ENCODE results near the gene ARGLU1. TPM values are rescaled to one million over a fixed set of nuclear protein-coding genes. Genes with fewer than 3 reads are reported as not detected.
A peak's percentile ranks its signal among the peaks of the same experiment; 100 is the strongest.

Gene ARGLU1
- total RNA-seq, 4 donors from 2014 or later, result 10.0 to 41.1 (median 12.9) TPM

- no peak for TF ChIP-seq POLR2A (IDR thresholded peaks at IDR 0.05)
- no peak for TF ChIP-seq CTCF (IDR thresholded peaks at IDR 0.05 in 4 of 5, conservative IDR thresholded peaks at IDR 0.05 in 1 of 5)
- Histone ChIP-seq H3K27ac (no peak overlapping the region), H3K9me3 (no peaks in the 10 kb centered on the region), H3K4me1 (peaks cover 20 to 30% of the 10 kb centered on the region in 2 donors), H3K36me3 (no peaks in the 10 kb centered on the region), H3K27me3 (no peaks in the 10 kb centered on the region), H3K4me3 (no peak overlapping the region)
- no peak for ATAC-seq
- peak; percentile 19 to 40 for DNase-seq
- in situ Hi-C loops (cut with MboI; ENCODE audit: low sequenced_read_pairs in 4 of 4) (loop anchor here in 1 of 4 donors (25.0 kb wide), 1 partner anchor 1642 kb away; the partner anchor contains the start of genes ABHD13 and LIG4), intact Hi-C loops (cut with DNase I; ENCODE audit: low total_unique reads) (no loop called here)
Observed at GRCh38 chr13:106570299-106570852, 2.4 kb upstream of the ARGLU1 start.

- ATAC-seq, result no peak
- intact Hi-C loops (cut with DNase I; ENCODE audit: low total_unique reads), result loop anchor here (10.0 kb wide), 1 partner anchor 345 kb away; no protein-coding TSS in a partner anchor
- no peaks in the 10 kb centered on the region for H3K9me3 ChIP-seq
- in situ Hi-C loops (cut with MboI; ENCODE audit: low sequenced_read_pairs in 4 of 4), result loop anchor here in 1 of 4 donors (25.0 kb wide), 1 partner anchor 1643 kb away; the partner anchor contains the start of genes ABHD13 and LIG4
- H3K36me3 ChIP-seq, result no peaks in the 10 kb centered on the region
- no peak for TF ChIP-seq CTCF (IDR thresholded peaks at IDR 0.05 in 4 of 5, conservative IDR thresholded peaks at IDR 0.05 in 1 of 5)
- peaks cover 29 to 39% of the 10 kb centered on the region in 2 donors for H3K4me1 ChIP-seq
- H3K27ac ChIP-seq, result no peak overlapping the region
- H3K27me3 ChIP-seq, result no peaks in the 10 kb centered on the region
- no peak overlapping the region for H3K4me3 ChIP-seq
- no peak for DNase-seq
Observed at GRCh38 chr13:106569233-106570095, 1.5 kb upstream of the ARGLU1 start.

- H3K9me3 ChIP-seq, result no peaks in the 10 kb centered on the region
- peak overlapping the region; percentile 92 to 98 (median 97) for H3K4me3 ChIP-seq
- H3K36me3 ChIP-seq, result no peaks in the 10 kb centered on the region
- no peaks in the 10 kb centered on the region for H3K27me3 ChIP-seq
- TF ChIP-seq CTCF (IDR thresholded peaks at IDR 0.05 in 4 of 5, conservative IDR thresholded peaks at IDR 0.05 in 1 of 5), result no peak
- no peak for TF ChIP-seq POLR2A (IDR thresholded peaks at IDR 0.05)
- ATAC-seq, result peak in 1 of 2 donors; percentile 0
- peaks cover 39 to 43% of the 10 kb centered on the region in 2 donors for H3K4me1 ChIP-seq
- DNase-seq, result no peak
- in situ Hi-C loops (cut with MboI; ENCODE audit: low sequenced_read_pairs in 4 of 4) (loop anchor here in 1 of 4 donors (25.0 kb wide), 1 partner anchor 1644 kb away; the partner anchor contains the start of genes ABHD13 and LIG4), intact Hi-C loops (cut with DNase I; ENCODE audit: low total_unique reads) (loop anchor here (10.0 kb wide), 1 partner anchor 346 kb away; no protein-coding TSS in a partner anchor)
- H3K27ac ChIP-seq, result peak overlapping the region; percentile 92 to 98 (median 94)
Observed at GRCh38 chr13:106568299-106569003, 514 bp upstream of the ARGLU1 start.

DNA sequence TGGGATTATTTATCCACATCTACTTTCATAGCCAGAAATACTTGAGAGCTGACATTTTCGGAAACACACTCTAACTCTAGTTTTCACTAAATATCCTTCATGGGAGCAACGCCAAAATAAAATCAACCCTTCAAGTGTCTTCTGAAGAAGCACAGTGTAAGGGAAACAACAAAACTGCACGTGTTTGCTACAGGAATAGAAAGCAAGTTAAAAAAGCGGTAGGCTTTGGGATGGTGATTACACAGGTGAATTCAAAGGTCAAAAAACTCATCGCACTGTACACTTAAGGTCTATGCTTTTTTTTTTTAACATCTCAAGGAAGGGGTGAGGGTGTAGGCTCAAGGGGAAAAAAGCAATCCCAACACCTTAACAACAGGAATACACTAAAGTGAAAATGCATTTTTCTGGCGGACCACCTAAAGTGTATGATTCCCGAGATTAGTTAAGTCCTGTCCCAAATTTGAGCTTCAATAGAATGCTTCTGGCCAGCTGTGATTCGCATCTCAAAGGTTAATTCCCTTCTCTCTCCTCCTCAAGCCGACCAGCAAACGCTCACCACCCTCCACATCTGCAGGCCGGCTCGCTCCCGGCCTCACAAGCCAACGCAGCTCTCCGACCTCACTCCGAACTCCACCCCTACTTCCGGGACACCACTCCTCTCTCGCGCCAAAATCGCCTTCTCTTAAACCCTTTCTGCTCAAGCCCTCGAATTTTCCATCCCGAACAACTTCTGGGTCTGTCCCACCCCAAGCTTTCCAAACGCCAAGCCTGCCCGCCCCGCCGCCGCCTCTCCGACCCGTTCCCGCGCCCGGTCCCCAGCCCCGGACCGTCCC is 1.1 kb downstream of the ARGLU1 start:
- H3K27me3 ChIP-seq, result no peaks in the 10 kb centered on the region
- H3K27ac ChIP-seq, result peak overlapping the region; percentile 92 to 98 (median 94)
- peak overlapping the region; percentile 92 to 98 (median 97) for H3K4me3 ChIP-seq
- TF ChIP-seq POLR2A (IDR thresholded peaks at IDR 0.05), result peak in 1 of 2 donors; percentile 47
- no peak for TF ChIP-seq CTCF (IDR thresholded peaks at IDR 0.05 in 4 of 5, conservative IDR thresholded peaks at IDR 0.05 in 1 of 5)
- peak; percentile 43 to 53 for ATAC-seq
- intact Hi-C loops (cut with DNase I; ENCODE audit: low total_unique reads) (loop anchor here (2.0 to 10.0 kb wide), 2 partner anchors 32 to 348 kb away; partner anchors contain the start of gene EFNB2), in situ Hi-C loops (cut with MboI; ENCODE audit: low sequenced_read_pairs in 4 of 4) (loop anchor here in 1 of 4 donors (25.0 kb wide), 1 partner anchor 1645 kb away; the partner anchor contains the start of genes ABHD13 and LIG4)
- no peaks in the 10 kb centered on the region for H3K9me3 ChIP-seq
- H3K4me1 ChIP-seq, result peaks cover 47 to 55% of the 10 kb centered on the region in 2 donors
- H3K36me3 ChIP-seq, result no peaks in the 10 kb centered on the region
- DNase-seq, result peak; percentile 23 to 45

Measured in gastrocnemius medialis (tissue), 4 donors.